OCI-LY3 (cell line): ENCODE results near the gene GTF2H1.

Experiments
- H2AFZ ChIP-seq: fragments of 200-600, 300-600 bp; shearing (Covaris generic); 2 replicates; pipeline ENCODE4 v1.6.0; 2014; ENCODE audit warnings: antibody characterized with exemption, low read depth, low read length
- H3K27ac ChIP-seq: fragments of 200-600, 300-600 bp; sonication (generic); 2 replicates; pipeline ENCODE4 v1.5.1; 2014; ENCODE audit warnings: mild to moderate bottlenecking, low read length, moderate library complexity, mixed read lengths
- H3K27me3 ChIP-seq: fragments of 200-600, 300-600 bp; sonication (generic); 2 replicates; pipeline ENCODE4 v1.6.1; 2014; ENCODE audit warnings: low read depth, low read length, mixed read lengths
- H3K36me3 ChIP-seq: fragments of 200-600, 300-600 bp; sonication (generic); replicated peaks from 2 replicates; pipeline ENCODE3; 2014; ENCODE audit warnings: low read depth, low read length, mixed read lengths
- H3K4me1 ChIP-seq: fragments of 300-600, 200-600 bp; sonication (generic); 2 replicates; pipeline ENCODE4 v1.6.1; 2014; ENCODE audit warnings: low read length, mixed read lengths
- H3K4me2 ChIP-seq: fragments of 200-600, 300-600 bp; sonication (generic); 2 replicates; pipeline ENCODE4 v1.6.1; 2014; ENCODE audit warnings: low read length, mixed read lengths
- H3K4me3 ChIP-seq: fragments of 300-600, 200-600 bp; sonication (generic); 2 replicates; pipeline ENCODE4 v1.5.1; 2014; ENCODE audit warnings: antibody characterized with exemption, mild to moderate bottlenecking, low read length, moderate library complexity
- H3K79me2 ChIP-seq: fragments of 300-600, 200-600 bp; shearing (Covaris generic); 2 replicates; pipeline ENCODE4 v1.6.1; 2014; ENCODE audit warnings: mild to moderate bottlenecking, low read length, mixed read lengths
- H3K9ac ChIP-seq: fragments of 300-600, 200-600 bp; shearing (Covaris generic); 2 replicates; pipeline ENCODE4 v1.6.0; 2014; ENCODE audit warnings: mild to moderate bottlenecking, low read length, moderate library complexity
- H3K9me3 ChIP-seq: fragments of 200-600, 300-600 bp; shearing (Covaris generic); 2 replicates; pipeline ENCODE4 v1.6.1; 2014; ENCODE audit warnings: low read length, mixed read lengths; ENCODE audit not compliant: insufficient read depth
- H4K20me1 ChIP-seq: fragments of 200-600, 300-600 bp; sonication (generic); 2 replicates; pipeline ENCODE4 v1.6.1; 2016; ENCODE audit warnings: low read length, mixed read lengths; ENCODE audit not compliant: insufficient read depth
- EZH2phosphoT487 ChIP-seq: fragments of 200-600 bp; shearing (Covaris generic); IDR thresholded peaks from 2 replicates; pipeline ENCODE4 v1.6.1; 2018; ENCODE audit warnings: antibody characterized with exemption, mixed run types, low read depth
- TF ChIP-seq, protein P1 (sequence below): fragments of 200-600, 300-600 bp; sonication (generic); IDR thresholded peaks from 2 replicates; pipeline ENCODE4 v1.5.1; 2014; ENCODE audit warnings: antibody characterized with exemption, low read length, low read depth

GTF2H1 gene

DNA sequence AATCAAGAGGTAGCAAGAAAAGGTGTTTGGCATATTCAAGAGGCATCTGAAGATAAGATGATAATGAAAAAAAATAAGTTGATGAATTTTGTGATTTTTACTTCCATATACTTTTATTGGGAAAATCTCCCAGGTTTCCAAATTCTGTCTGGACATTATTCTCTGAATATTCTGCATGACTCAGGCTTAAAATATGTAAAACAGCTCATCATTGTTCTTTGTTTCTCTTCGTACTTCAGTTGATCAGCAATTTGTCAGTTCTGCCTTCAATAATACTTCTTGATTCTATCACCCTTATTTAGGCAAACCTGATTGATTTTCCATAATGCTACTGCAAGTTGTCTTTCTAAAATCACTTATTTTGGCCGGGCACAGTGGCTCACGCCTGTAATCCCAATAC is 30.2 kb downstream of the GTF2H1 start:
- Histone ChIP-seq H3K27ac (no peak overlapping the region), H3K4me2 (no peak overlapping the region), H3K9ac (no peak overlapping the region), H3K79me2 (no peaks in the 10 kb centered on the region), H3K4me1 (no peaks in the 10 kb centered on the region), H3K36me3 (peaks cover 15% of the 10 kb centered on the region), H3K27me3 (no peaks in the 10 kb centered on the region), H4K20me1 (no peaks in the 10 kb centered on the region), H3K9me3 (no peaks in the 10 kb centered on the region), H2AFZ (no peak overlapping the region), H3K4me3 (no peak overlapping the region)
- TF ChIP-seq, protein P1, sequence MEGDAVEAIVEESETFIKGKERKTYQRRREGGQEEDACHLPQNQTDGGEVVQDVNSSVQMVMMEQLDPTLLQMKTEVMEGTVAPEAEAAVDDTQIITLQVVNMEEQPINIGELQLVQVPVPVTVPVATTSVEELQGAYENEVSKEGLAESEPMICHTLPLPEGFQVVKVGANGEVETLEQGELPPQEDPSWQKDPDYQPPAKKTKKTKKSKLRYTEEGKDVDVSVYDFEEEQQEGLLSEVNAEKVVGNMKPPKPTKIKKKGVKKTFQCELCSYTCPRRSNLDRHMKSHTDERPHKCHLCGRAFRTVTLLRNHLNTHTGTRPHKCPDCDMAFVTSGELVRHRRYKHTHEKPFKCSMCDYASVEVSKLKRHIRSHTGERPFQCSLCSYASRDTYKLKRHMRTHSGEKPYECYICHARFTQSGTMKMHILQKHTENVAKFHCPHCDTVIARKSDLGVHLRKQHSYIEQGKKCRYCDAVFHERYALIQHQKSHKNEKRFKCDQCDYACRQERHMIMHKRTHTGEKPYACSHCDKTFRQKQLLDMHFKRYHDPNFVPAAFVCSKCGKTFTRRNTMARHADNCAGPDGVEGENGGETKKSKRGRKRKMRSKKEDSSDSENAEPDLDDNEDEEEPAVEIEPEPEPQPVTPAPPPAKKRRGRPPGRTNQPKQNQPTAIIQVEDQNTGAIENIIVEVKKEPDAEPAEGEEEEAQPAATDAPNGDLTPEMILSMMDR = no peak
- TF ChIP-seq EZH2phosphoT487 = no peak

DNA sequence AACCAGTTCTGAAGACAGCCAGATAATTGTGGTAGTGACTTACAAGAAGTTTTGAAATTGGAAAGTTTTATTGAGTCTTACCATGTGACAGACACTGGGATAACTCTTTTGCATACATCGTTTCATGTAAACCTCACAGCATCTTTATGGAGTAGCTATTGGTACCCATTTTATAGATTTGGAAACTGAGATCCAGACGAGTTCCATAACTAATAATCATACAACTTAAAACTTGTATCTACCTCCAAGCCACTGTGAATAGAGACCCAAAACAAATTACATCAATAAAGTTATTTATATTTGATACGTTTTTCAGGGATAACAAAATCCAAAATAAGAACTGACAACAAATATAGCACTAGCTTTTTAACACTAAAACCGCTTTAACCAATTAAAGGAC is 36.3 kb downstream of the GTF2H1 start:
- H3K36me3 ChIP-seq = peaks cover 26% of the 10 kb centered on the region
- TF ChIP-seq, protein P1 = no peak
- TF ChIP-seq EZH2phosphoT487 = no peak

DNA sequence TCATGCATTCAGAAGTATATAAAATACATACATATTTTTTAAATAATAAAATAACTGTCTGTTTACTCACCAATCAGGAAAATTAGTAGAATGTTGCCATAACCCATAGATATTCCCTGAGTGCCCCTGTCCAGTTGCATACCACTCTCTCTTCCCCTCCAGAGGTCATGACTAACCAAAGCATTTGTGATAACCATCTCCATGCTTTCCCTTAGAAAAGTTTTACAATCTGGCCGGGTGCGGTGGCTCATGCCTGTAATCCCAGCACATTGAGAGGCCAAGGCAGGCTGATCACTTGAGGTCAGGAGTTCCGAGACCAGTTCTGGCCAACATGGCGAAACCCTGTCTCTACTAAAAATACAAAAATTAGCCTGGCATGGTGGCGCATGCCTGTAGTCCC is 38.8 kb downstream of the GTF2H1 start:
- no peaks in the 10 kb centered on the region for H3K4me1 ChIP-seq
- no peaks in the 10 kb centered on the region for H3K9me3 ChIP-seq
- H3K27me3 ChIP-seq = no peaks in the 10 kb centered on the region
- peaks cover 32% of the 10 kb centered on the region for H3K36me3 ChIP-seq
- no peaks in the 10 kb centered on the region for H4K20me1 ChIP-seq
- no peaks in the 10 kb centered on the region for H3K79me2 ChIP-seq
- H3K27ac ChIP-seq = no peak overlapping the region
- H2AFZ ChIP-seq = no peak overlapping the region
- no peak overlapping the region for H3K9ac ChIP-seq
- TF ChIP-seq, protein P1 = no peak
- TF ChIP-seq EZH2phosphoT487 = no peak
- no peak overlapping the region for H3K4me2 ChIP-seq
- no peak overlapping the region for H3K4me3 ChIP-seq

More for the DNA sequence above, 36.3 kb downstream of the GTF2H1 start:
- Histone ChIP-seq H3K27ac (no peak overlapping the region), H4K20me1 (no peaks in the 10 kb centered on the region), H3K4me2 (no peak overlapping the region), H3K4me3 (no peak overlapping the region), H3K79me2 (no peaks in the 10 kb centered on the region), H2AFZ (no peak overlapping the region), H3K9ac (no peak overlapping the region), H3K9me3 (no peaks in the 10 kb centered on the region), H3K27me3 (no peaks in the 10 kb centered on the region), H3K4me1 (no peaks in the 10 kb centered on the region)

DNA sequence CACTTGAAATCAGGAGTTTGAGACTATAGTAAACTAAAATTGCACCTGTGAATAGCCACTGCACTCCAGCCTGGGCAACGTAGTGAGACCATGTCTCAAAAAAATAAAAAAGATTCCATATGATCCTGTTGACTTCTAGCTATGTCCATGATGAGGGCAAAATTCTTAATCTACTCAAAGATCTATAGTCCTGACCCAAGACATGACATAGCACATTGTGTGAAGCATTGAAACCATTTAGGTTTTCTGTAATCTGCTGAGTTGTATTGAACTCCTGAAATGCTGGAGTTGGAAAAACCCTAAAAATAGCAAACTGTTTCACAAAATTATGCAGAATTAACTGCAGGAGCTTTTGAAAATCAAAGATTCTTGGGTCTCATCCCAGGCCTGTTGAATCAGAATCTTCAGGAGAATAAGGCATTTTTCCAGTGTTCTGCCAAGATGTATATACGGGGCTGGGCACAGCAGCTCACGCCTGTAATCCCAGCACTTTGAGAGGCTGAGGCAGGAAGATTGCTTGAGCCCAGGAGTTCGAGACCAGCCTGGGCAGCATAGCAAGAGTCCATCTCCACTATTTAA is 42.2 kb downstream of the GTF2H1 start:
- Histone ChIP-seq H3K79me2 (no peaks in the 10 kb centered on the region), H3K9me3 (no peaks in the 10 kb centered on the region), H3K4me2 (no peak overlapping the region), H3K27me3 (no peaks in the 10 kb centered on the region), H4K20me1 (no peaks in the 10 kb centered on the region), H3K4me1 (no peaks in the 10 kb centered on the region), H3K36me3 (peaks cover 39% of the 10 kb centered on the region), H3K27ac (no peak overlapping the region), H3K9ac (no peak overlapping the region), H3K4me3 (no peak overlapping the region), H2AFZ (no peak overlapping the region)
- no peak for TF ChIP-seq EZH2phosphoT487
- TF ChIP-seq, protein P1 = no peak
